Right atrium auricular region (tissue), 2 donors: ENCODE data around the gene FRY. TPM values are rescaled to one million over a fixed set of nuclear protein-coding genes. Genes with fewer than 3 reads are reported as not detected.

Experiments used
- DNase-seq: peaks from one replicate; pipeline ENCODE4 v3.0.0-alpha.2; 2019; ENCODE audit warnings: low spot score
- H3K27ac ChIP-seq, 2 donors: fragments of 200-600 bp; sonication (generic); 1 replicate in 1 of 2; 2 replicates in 1 of 2; pipeline ENCODE4 v1.5.1; 2016 to 2019
- H3K27me3 ChIP-seq, 2 donors: fragments of 200-600 bp; sonication (generic); one replicate each; pipeline versions ENCODE4 v1.5.1 to v1.6.0; 2017 to 2019
- H3K36me3 ChIP-seq: fragments of 200-600 bp; sonication (generic); one replicate; pipeline ENCODE4 v1.5.1; 2016
- H3K4me1 ChIP-seq, 2 donors: fragments of 200-600 bp; sonication (generic); one replicate each; pipeline versions ENCODE4 v1.5.1 to v1.6.0; 2017 to 2019
- H3K4me3 ChIP-seq, 2 donors: fragments of 200-600 bp; sonication (generic); 1 replicate in 1 of 2; 2 replicates in 1 of 2; pipeline ENCODE4 v1.5.1; 2017 to 2019; ENCODE audit warnings: mild to moderate bottlenecking in 1 of 2, moderate library complexity in 1 of 2
- H3K9me3 ChIP-seq, 2 donors: fragments of 200-600 bp; sonication (generic); one replicate each; pipeline ENCODE4 v1.5.1; 2019
- CTCF ChIP-seq, 2 donors: fragments of 200-600 bp; sonication (generic); IDR thresholded peaks; one replicate each; pipeline ENCODE4 v1.5.1; 2019; ENCODE audit warnings: antibody characterized with exemption in 2 of 2
- total RNA-seq, 2 donors: library from RNA; depleted of rRNA; stranded (reverse); fragments of >200 nt; gene quantifications; one replicate each; pipeline ENCODE4 v1.1.0, GENCODE V29; 2016

Gene FRY
- total RNA-seq, 2 donors from 2014 or later = 94.8 to 183 TPM

DNA sequence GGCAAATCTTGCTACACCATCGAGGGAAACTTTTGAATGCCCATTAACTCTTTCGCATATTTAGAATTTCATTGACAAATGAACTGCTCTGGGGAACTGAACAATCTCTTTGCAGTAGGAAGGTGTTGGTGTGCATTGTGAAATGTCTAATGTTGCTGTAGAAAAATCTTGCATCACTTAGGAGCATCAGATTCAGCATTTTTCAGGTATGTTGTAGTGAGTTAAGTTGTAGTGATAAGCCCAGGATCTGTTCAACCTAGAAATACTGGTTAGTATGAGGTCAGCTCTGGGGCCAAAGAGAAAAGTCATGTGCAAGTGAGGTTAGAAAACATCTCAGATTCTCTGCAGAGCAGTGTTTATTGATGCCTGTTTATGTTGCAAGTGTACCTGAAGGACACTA is 4.1 kb downstream of the FRY start:
- Histone ChIP-seq H3K9me3 (no peaks in the 10 kb centered on the region), H3K4me3 (no peak overlapping the region), H3K36me3 (no peaks in the 10 kb centered on the region), H3K4me1 (peaks cover 0 to 17% of the 10 kb centered on the region in 2 donors), H3K27ac (peak overlapping the region in 1 of 2 donors; percentile 1), H3K27me3 (no peaks in the 10 kb centered on the region)
- DNase-seq = no peak
- TF ChIP-seq CTCF (IDR thresholded peaks at IDR 0.05) = no peak

DNA sequence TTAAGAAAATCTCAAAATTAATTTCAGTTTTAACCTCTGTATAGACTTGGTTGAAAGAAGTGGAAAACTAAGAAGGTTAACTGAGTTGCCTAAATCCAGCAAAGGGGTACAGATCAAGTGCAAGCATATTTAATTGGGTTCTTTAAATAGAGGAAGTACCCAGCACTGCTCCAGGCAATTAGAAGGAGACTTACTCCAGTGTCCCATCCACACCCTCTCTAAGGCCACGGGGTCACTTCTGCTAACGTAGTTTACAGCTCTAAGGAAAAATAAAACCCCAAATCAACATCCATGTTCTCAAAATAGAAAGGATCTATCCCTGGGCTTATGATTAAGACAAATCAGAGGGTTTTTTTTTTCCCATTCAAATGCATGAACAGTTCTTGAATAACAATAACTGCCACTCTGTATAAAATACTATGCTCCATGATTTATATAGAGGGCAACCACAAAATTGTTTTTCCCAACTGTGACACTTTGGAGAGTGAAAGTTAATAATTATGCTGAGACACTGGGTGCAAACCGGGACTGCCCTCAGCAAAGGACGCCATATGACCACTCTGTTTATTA is 4.6 kb downstream of the FRY start:
- peak overlapping the region in 1 of 2 donors; percentile 2 for H3K27ac ChIP-seq
- no peak for TF ChIP-seq CTCF (IDR thresholded peaks at IDR 0.05)
- no peaks in the 10 kb centered on the region for H3K36me3 ChIP-seq
- H3K27me3 ChIP-seq = no peaks in the 10 kb centered on the region
- no peak for DNase-seq
- no peaks in the 10 kb centered on the region for H3K9me3 ChIP-seq
- H3K4me3 ChIP-seq = no peak overlapping the region
- H3K4me1 ChIP-seq = peaks cover 0 to 14% of the 10 kb centered on the region in 2 donors

GRCh38 chr13:32036757-32037156 is 5.2 kb downstream of the FRY start:
- H3K27me3 ChIP-seq = no peaks in the 10 kb centered on the region
- no peaks in the 10 kb centered on the region for H3K9me3 ChIP-seq
- H3K27ac ChIP-seq = peak overlapping the region in 1 of 2 donors; percentile 2
- peaks cover 0 to 12% of the 10 kb centered on the region in 2 donors for H3K4me1 ChIP-seq
- TF ChIP-seq CTCF (IDR thresholded peaks at IDR 0.05) = no peak
- H3K36me3 ChIP-seq = no peaks in the 10 kb centered on the region
- no peak overlapping the region for H3K4me3 ChIP-seq
- DNase-seq = no peak

- Histone ChIP-seq H3K4me1 (peaks cover 0 to 6% of the 10 kb centered on the region in 2 donors), H3K9me3 (no peaks in the 10 kb centered on the region)
- no peak for TF ChIP-seq CTCF (IDR thresholded peaks at IDR 0.05)
Measured at GRCh38 chr13:32037471-32037870, 5.9 kb downstream of the FRY start.

DNA sequence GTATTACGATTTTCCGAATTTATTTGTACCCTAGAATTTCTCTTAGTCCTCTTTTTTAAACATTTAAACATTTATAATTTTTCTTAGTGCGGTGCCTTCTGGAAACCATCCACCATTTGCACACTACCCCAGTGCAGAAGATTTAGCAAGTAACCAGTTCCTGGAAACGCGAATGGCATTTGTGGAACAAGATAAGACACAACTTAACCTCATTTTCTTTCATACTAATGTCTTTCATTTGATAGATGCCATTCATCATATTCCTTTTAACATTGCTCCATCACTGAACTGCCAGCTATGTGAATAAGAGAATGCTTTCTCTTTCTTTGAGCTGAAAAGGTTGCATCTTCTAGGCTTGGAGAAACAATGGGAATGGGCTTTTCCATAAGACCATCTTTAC is 6.8 kb downstream of the FRY start:
- no peak overlapping the region for H3K27ac ChIP-seq
- no peak for TF ChIP-seq CTCF (IDR thresholded peaks at IDR 0.05)
- no peaks in the 10 kb centered on the region for H3K27me3 ChIP-seq
- no peak for DNase-seq
- H3K36me3 ChIP-seq = no peaks in the 10 kb centered on the region
- no peaks in the 10 kb centered on the region for H3K9me3 ChIP-seq
- peaks cover 0 to 6% of the 10 kb centered on the region in 2 donors for H3K4me1 ChIP-seq
- H3K4me3 ChIP-seq = no peak overlapping the region

More at GRCh38 chr13:32037471-32037870, 5.9 kb downstream of the FRY start:
- DNase-seq = no peak
- no peak overlapping the region for H3K4me3 ChIP-seq
- H3K36me3 ChIP-seq = no peaks in the 10 kb centered on the region
- no peaks in the 10 kb centered on the region for H3K27me3 ChIP-seq
- H3K27ac ChIP-seq = peak overlapping the region in 1 of 2 donors; percentile 2

DNA sequence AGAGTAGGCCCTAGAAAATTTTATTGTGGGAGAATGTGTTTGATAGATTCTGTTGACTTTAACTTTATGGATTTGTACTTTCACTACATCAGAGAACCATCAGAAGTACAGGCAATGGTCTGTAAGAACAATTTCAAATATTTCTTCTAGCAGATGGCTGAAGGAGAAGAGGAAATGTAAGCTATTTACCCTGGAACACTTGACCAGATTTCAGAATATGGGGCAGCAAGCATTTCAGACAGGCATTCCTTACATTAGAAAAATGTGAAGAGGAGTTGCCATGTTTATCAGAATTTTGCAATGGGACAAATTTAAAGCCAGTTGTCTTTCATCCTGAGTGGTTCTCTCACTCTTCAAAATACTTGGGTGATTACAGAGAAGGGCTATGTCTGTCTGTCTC is 7.5 kb downstream of the FRY start:
- no peak for DNase-seq
- Histone ChIP-seq H3K36me3 (no peaks in the 10 kb centered on the region), H3K27ac (no peak overlapping the region), H3K4me3 (no peak overlapping the region), H3K9me3 (no peaks in the 10 kb centered on the region), H3K4me1 (peaks cover 0 to 6% of the 10 kb centered on the region in 2 donors), H3K27me3 (no peaks in the 10 kb centered on the region)
- TF ChIP-seq CTCF (IDR thresholded peaks at IDR 0.05) = no peak
